HG02885 (cell line): ENCODE data around the gene UNKL.

Source experiments
- ATAC-seq: cut with Tn5 transposase; IDR thresholded peaks from one replicate; pipeline ENCODE4 v1.9.1; 2021; ENCODE audit warnings: mild to moderate bottlenecking; ENCODE audit not compliant: unreplicated experiment, poor library complexity

UNKL gene

DNA sequence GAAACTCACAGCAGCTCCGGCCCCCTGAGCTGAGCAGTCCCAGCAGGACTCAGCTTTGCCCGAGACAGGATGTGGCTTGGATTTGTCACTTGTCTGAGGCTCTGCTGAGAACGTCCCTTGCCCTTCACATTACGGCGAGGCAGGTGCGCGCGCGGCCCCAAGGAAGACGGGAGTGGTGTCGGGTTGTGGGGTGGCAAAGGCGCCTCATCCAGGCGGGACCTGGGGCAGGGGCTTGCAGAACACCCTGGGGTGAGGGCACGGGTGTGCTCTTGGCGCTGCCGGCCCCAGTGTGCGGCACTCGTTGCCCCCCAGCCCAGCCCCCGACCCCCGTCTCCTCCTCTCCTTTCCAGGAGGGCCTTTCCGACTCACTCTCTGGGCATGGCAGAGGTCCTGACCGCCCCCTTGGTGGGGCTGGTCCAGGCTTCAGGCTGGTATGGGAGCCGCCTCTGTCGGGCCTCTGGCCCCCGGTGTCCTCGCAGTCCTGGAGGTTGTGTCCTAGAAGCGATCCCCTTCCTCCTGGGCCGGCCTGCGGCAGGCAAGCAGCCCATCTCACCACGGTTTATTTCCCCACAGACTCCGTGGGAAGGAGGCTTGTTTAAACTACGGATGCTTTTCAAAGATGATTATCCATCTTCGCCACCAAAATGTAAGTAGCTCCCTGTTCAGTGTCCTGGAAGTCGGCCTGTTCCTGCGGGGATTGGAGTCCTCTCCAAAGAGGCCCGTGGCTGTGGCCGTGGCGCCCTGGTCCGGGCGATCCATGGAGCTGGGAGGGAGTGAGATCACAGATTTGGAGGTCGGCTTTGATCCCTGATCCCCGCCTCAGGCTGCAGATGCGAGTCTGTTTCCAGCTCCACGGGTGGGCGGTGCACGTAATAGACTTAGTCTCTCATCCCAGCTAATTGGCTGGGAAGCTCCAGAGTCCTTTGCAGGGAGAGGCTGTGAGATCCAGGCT is 99.1 kb downstream of the UNKL start:
- no peak for ATAC-seq

- no peak for ATAC-seq
Observed at GRCh38 chr16:1314399-1315068, 100.0 kb downstream of the UNKL start.

DNA sequence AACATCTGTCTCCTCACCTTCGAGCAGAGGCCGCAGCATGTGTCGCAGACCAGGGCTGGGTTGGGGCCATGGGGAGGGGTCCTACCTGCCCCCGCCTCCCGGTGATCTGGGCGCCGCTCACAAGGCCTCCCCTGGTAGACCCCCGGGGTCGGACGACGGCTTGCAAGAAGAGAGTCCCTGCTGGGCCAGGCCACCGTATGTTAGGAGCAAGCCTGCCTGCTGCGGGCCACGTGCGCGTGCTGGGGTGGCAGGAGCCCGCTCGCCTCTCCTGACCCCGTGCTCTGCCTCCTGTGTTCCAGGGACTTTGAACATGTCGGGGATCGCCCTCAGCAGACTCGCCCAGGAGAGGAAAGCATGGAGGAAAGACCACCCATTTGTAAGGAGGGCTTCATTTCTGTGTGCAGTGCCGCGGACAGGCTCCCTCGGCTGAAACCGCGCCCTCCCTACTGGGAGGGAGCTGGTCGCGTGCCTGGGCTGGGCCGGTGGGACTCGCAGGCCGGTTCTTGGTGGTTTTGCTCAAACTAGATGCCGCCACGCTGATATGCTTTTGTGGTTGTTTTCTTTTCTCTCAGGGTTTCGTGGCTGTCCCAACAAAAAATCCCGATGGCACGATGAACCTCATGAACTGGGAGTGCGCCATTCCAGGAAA is 100.7 kb downstream of the UNKL start:
- no peak for ATAC-seq
